WI38 (cell line): ENCODE measurements around the gene GDPD1.
"Not testable (repeated sequence)": the region's sequence is repeated elsewhere in the genome, so short reads cannot be mapped to it uniquely, and the experiment has no call there.

ENCODE experiments used
- H3K4me3 ChIP-seq: 2 replicates; pipeline ENCODE4 v1.5.1; 2011; ENCODE audit warnings: low read depth, mild to moderate bottlenecking, control low read depth, low read length
- CTCF ChIP-seq: IDR thresholded peaks from 2 replicates; pipeline ENCODE4 v1.5.1; 2012; ENCODE audit warnings: low read depth, mild to moderate bottlenecking, control low read depth, low read length

Gene GDPD1

GRCh38 chr17:59277031-59277430 lies 56.7 kb downstream of the GDPD1 start:
- TF ChIP-seq CTCF, result no peak
- H3K4me3 ChIP-seq, result no peak overlapping the region

- H3K4me3 ChIP-seq, result no peak overlapping the region
- no peak for TF ChIP-seq CTCF
Measured at GRCh38 chr17:59278406-59278805, 58.1 kb downstream of the GDPD1 start.

- H3K4me3 ChIP-seq, result no peak overlapping the region
- TF ChIP-seq CTCF, result no peak
Measured at GRCh38 chr17:59284317-59284716, 64.0 kb downstream of the GDPD1 start.

GRCh38 chr17:59287452-59287851 lies 67.1 kb downstream of the GDPD1 start:
- no peak overlapping the region for H3K4me3 ChIP-seq
- TF ChIP-seq CTCF, result no peak

- H3K4me3 ChIP-seq, result no peak overlapping the region
- no peak for TF ChIP-seq CTCF
Measured at GRCh38 chr17:59287891-59288290, 67.6 kb downstream of the GDPD1 start.

- no peak overlapping the region for H3K4me3 ChIP-seq
- no peak for TF ChIP-seq CTCF
Measured at GRCh38 chr17:59289981-59290301, 69.6 kb downstream of the GDPD1 start.

GRCh38 chr17:59290302-59290998 lies 70.1 kb downstream of the GDPD1 start:
- not testable (repeated sequence) for H3K4me3 ChIP-seq

- TF ChIP-seq CTCF, result no peak
- no peak overlapping the region for H3K4me3 ChIP-seq
Measured at GRCh38 chr17:59292174-59292523, 71.8 kb downstream of the GDPD1 start.
